HG03025 (cell line): ENCODE measurements around the gene KRT79.

ENCODE experiments used
- ATAC-seq: cut with Tn5 transposase; IDR thresholded peaks from one replicate; pipeline ENCODE4 v1.9.1; 2021; ENCODE audit warnings: mild to moderate bottlenecking, moderate library complexity; ENCODE audit not compliant: unreplicated experiment, low FRiP score

KRT79 gene

DNA sequence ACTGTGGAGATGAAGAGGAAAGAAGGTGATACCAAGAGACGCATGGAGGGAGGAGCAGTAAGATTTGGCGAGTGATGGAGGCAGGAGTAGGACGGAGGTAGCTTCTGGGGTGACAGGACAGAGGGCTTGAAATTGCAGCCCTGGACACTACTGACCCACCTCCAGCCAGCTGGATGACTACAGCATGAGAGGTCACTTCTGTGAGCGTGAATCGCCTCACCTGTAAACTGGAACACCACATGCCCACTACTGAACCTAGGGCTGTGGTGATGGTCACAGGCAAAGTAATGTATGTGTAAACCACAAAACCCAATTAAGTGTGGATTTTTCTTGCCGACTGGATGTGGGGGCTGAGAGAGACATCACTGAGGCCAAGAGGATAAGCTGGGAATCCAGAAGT lies 13.6 kb downstream of the KRT79 start:
- no peak for ATAC-seq

- ATAC-seq, result no peak
Observed at GRCh38 chr12:52819731-52820510, 14.2 kb downstream of the KRT79 start.

GRCh38 chr12:52818887-52819420 lies 15.2 kb downstream of the KRT79 start:
- ATAC-seq, result no peak

GRCh38 chr12:52818388-52818787 lies 15.7 kb downstream of the KRT79 start:
- no peak for ATAC-seq

- ATAC-seq, result no peak
Observed at GRCh38 chr12:52817699-52818238, 16.3 kb downstream of the KRT79 start.

DNA sequence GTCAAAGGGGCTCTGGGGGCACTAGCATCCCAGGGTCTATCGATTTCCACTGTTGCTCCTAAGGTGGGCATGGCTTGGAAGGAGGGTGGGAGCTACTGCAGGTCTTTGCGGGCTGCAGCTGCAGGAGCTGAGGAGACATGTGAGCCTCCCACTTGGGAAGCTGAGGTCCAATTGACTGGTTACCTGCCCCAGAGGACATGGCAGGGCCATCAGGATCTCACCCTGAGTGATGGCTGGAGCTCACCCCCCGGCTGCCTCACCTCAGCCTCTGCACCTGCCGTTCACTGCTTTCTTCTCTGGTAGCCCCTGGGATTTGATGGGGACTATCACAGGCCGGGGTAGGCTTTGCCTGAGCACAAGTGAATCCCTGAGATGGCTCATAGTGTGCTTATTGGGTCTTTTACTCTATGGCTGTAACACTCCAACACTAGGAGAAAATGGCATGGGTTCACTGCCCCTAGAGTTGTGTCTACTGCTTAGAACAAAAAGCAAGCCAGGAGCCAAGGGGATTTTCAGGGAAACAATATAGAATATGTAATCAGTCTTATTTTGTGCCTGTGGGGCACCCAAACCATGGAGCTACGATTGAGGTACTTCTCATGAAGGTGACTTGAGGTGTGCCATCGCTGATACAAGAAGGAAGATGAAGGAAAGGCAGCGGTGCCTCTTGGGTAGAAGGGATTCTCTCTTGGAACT lies 17.0 kb downstream of the KRT79 start:
- ATAC-seq, result no peak

DNA sequence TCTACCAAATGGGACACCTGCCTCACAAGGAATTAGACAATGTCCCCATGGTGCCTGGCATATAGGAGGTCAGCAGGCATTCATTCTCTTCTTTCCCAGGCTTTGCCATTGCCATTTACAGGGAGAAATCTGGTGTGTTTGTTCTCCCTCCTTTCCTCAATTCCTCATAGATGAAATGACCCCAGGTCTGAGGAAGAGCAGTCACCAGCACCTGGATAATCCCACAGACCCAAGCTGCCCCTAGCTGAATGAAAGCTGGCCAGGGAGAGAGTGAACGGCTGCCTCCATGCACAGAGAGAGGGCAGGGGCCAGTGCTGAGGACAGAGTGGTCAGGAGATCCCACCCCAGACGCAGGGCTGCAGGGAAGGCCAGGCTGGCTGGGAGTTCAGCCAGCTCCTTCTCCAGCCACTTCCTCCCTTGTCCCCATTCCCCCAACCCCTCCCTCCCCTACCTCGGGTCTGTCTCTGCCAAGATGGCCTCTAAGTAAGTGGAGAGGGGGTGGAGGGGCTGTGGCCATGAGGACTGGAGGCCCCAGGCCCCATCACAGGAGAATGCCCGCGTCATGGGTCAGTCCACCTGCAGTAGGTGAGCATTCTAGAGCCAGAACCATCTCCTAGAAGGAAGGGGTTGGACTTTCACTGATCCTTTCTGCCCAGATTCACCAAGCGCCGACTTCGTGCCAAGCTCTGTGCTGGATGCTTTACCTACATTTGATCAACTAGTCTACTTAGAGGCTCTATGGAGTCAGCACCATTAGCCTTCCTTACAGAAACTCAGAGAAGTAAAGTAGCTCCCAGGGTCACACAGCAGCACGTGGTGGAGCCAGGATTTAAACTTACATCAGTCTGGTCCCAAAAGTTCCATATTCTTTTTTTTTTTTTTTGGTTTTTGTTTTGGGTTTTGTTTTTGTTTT lies 18.2 kb downstream of the KRT79 start:
- ATAC-seq, result no peak

- no peak for ATAC-seq
Observed at GRCh38 chr12:52815161-52815560, 18.9 kb downstream of the KRT79 start.

DNA sequence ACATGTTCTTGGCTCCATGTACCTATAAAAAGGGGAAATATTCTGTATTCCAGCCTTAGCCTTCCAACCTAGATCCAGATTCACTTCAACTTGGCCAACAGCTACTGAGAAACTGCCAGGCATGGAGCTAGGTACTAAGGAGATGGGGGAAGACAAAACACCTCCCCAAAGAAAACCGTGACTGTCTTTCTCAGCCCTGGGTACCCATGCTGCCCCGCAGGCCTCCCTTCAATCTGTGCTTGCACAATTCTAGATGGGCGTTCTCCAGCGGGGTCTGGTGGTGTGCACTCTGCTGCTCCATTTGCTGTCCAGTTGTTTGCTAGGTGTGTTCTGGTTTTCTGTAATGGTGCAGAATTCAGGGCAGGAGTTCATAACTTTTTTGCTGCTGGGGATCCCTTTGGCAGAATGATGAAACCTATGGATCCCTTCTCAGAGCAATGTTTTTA lies 19.4 kb downstream of the KRT79 start:
- ATAC-seq, result no peak

- ATAC-seq, result no peak
Observed at GRCh38 chr12:52813885-52814709, 20.0 kb downstream of the KRT79 start, which contains the start of gene KRT4. Gene KRT4, minus strand, starts transcription at chr12:52814116. Its CDS starts 58 bp downstream, at chr12:52814058.

DNA sequence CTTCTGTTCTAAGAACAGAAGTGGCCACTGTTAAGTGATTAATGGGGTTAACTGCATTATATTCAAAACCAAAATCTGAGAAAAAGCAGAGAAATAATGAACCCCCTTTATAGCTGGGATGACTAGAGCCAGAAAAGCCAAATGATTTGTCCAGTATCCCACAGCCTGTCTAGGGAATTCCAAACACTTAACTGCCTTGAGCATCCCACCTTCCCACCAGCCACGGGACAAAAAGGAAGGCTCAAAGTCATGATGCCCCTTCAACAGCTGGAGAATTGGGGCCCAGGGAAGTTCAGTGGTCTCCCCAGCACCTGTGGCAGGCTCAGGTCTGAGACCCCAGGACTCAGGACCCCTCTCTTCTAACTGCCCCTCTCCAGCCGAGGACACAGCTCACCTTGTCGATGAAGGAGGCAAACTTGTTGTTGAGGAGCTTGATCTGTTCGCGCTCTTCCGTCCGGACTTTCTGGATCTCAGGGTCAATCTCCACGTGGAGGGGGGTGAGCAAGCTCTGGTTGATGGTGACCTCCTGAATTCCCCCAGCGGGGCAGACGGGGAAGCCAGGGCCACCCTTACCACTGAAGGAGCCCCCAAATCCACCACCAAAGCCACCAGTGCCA lies 20.8 kb downstream of the KRT79 start:
- no peak for ATAC-seq

DNA sequence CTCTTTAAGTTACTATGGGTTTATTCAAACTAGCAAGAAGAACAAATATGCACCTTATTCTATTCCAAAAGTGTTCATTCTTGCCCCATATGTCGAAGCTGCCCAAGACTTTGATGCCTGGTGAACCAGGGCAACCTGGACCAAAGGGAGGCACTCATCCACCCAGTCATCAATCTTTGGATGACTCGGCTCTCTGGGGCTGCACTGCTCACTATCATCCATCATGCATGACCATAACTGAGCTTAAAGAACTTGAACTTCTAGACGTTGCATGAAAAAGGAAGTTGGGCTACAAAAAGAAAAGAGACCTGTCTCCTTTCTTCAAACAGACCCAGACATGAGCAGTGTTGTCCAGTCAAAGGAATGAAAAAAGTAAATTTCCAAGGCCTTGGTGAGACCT lies 21.4 kb downstream of the KRT79 start:
- no peak for ATAC-seq

DNA sequence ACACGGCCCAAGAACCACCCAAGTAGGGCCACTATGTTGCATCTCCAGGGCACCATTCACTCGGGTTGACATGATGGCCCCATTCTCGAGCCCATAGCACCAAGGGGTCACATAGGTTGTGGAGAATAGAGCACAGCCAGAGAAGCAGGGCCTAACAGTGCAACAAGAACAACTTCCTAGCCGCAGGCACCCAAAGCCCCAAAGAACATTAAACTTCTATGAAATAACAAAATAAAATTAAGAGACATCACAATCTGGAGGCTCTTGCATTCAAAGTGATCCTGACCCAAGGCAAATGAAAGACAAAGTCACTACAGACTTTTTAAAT lies 22.1 kb downstream of the KRT79 start:
- no peak for ATAC-seq

DNA sequence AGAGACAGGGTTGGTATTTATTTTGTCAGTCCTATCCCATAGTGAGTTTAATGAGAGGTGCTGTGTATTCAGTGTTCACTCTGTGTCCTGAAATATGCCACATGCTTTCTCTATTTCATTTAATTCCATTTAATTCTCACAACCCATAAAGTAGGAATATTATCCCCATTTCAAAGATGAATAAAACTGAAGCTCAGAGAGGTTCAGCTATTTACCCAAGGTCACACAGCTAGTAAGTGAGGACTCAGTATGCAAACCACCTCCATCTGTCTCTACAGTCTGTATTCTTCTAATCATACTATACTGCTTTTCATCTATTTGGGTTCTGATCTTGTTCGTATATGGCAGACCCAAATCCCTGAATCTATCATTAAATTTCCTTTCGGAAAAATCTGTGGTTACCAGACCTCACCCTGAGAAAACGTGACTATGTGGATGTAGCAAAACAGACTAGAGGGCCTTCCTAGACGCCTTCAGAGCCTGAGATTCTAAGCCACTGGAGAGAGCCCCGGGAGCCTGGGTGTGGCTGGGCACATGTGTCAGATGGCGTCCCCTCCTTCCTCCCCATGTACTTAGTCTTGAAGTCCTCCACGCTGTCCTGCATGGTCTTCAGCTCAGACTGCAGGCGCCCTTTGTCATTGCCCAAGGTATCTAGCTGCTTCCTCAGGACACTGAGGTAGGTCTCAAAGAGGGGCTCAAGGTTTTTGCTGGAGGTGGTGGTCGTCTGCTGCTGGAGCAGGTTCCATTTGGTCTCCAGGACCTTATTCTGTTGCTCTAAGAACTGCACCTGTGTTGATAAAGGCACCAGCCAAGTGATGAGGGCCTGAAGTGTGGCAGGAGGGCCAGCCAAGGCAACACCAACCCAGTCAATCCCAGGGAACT lies 22.7 kb downstream of the KRT79 start:
- no peak for ATAC-seq

DNA sequence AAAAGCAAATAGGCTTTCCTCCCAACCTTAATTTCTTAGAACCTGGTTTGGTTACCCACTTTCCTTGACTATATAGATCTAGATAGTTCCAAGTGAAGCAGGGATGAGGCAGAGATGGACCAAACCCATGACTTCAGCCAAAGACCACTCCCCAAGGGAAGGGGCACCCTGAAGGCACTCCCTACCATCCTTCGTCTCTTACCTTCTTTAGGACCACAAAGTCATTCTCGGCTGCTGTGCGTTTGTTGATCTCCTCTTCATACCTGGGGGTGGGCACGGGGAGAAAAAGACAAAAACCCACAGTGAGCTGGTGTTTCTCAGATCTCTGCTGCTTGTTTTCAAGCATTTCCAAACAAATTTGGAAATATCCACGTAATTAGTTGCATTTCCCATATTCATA lies 23.6 kb downstream of the KRT79 start:
- no peak for ATAC-seq

GRCh38 chr12:52809166-52809565 lies 24.9 kb downstream of the KRT79 start:
- ATAC-seq, result no peak

GRCh38 chr12:52808573-52809160 lies 25.4 kb downstream of the KRT79 start:
- no peak for ATAC-seq
